Colonic mucosa (tissue), 4 donors: ENCODE results near the gene SMARCAL1. TPM values are rescaled to one million over a fixed set of nuclear protein-coding genes. Genes with fewer than 3 reads are reported as not detected.

ENCODE experiments used
- DNase-seq: peaks from one replicate; pipeline ENCODE4 v3.0.0-alpha.2; 2020
- H3K27ac ChIP-seq: fragments of 200-600 bp; one replicate; pipeline ENCODE4 v1.8.0; 2021
- H3K27me3 ChIP-seq: fragments of 200-600 bp; one replicate; pipeline ENCODE4 v1.8.0; 2021
- H3K36me3 ChIP-seq: fragments of 200-600 bp; one replicate; pipeline ENCODE4 v1.8.0; 2021
- H3K4me1 ChIP-seq: fragments of 200-600 bp; one replicate; pipeline ENCODE4 v1.8.0; 2021; ENCODE audit warnings: mild to moderate bottlenecking
- H3K4me3 ChIP-seq: fragments of 200-600 bp; one replicate; pipeline ENCODE4 v1.8.0; 2021
- H3K9ac ChIP-seq, 2 donors: one replicate each; pipeline ENCODE4 v1.7.0; 2013; ENCODE audit warnings: control low read depth in 2 of 2, low read depth in 2 of 2, low read length in 2 of 2
- H3K9me3 ChIP-seq: fragments of 200-600 bp; one replicate; pipeline ENCODE4 v1.8.0; 2021
- CTCF ChIP-seq: fragments of 200-600 bp; IDR thresholded peaks from one replicate; pipeline ENCODE4 v1.8.0; 2022; ENCODE audit warnings: antibody characterized with exemption, mild to moderate bottlenecking
- intact Hi-C: fragments of 100-400 bp; cut with DNase I; formaldehyde crosslinking; loops from one replicate; pipeline ENCODE4 v1.14.1; 2022
- total RNA-seq, 2 donors: library from RNA; stranded (reverse); fragmentation: NEBNext Ultra II Directional in 1 of 2; extraction: Animal tissue kit (Norgen Biotek cat#: 25700) in 1 of 2; gene quantifications; one replicate each; pipeline ENCODE4 v1.2.1, GENCODE V29; 2021
- donor health status: healthy.
- donor health status: DM: no; HTN: no; CAD: no.
- donor health status: DM: no; HTN: no; CAD: no.

Gene SMARCAL1
- total RNA-seq, 2 donors from 2014 or later, result 13.8 to 18.1 TPM

- Histone ChIP-seq H3K9ac (no peak overlapping the region), H3K4me3 (no peak overlapping the region), H3K27ac (no peak overlapping the region), H3K9me3 (no peaks in the 10 kb centered on the region), H3K36me3 (no peaks in the 10 kb centered on the region), H3K4me1 (no peaks in the 10 kb centered on the region), H3K27me3 (no peaks in the 10 kb centered on the region)
- DNase-seq, result no peak
- no peak for TF ChIP-seq CTCF
- intact Hi-C loops, result no loop called here
Observed at GRCh38 chr2:216469661-216470060, 57.4 kb downstream of the SMARCAL1 start.

- no peak for TF ChIP-seq CTCF
- H3K4me3 ChIP-seq, result no peak overlapping the region
- H3K27me3 ChIP-seq, result no peaks in the 10 kb centered on the region
- H3K36me3 ChIP-seq, result no peaks in the 10 kb centered on the region
- H3K9ac ChIP-seq, result no peak overlapping the region
- H3K27ac ChIP-seq, result no peak overlapping the region
- H3K4me1 ChIP-seq, result no peaks in the 10 kb centered on the region
- intact Hi-C loops, result no loop called here
- DNase-seq, result no peak
- H3K9me3 ChIP-seq, result no peaks in the 10 kb centered on the region
Observed at GRCh38 chr2:216473187-216473586, 60.9 kb downstream of the SMARCAL1 start.

- Histone ChIP-seq H3K9ac (no peak overlapping the region), H3K27me3 (no peaks in the 10 kb centered on the region), H3K27ac (no peak overlapping the region), H3K36me3 (no peaks in the 10 kb centered on the region), H3K4me1 (no peaks in the 10 kb centered on the region), H3K9me3 (no peaks in the 10 kb centered on the region), H3K4me3 (no peak overlapping the region)
- intact Hi-C loops, result no loop called here
- no peak for TF ChIP-seq CTCF
- no peak for DNase-seq
Observed at GRCh38 chr2:216474925-216475670, 62.8 kb downstream of the SMARCAL1 start.

GRCh38 chr2:216475767-216476166, 63.5 kb downstream of the SMARCAL1 start:
- H3K36me3 ChIP-seq, result no peaks in the 10 kb centered on the region
- H3K9me3 ChIP-seq, result no peaks in the 10 kb centered on the region
- no peak overlapping the region for H3K9ac ChIP-seq
- TF ChIP-seq CTCF, result no peak
- intact Hi-C loops, result no loop called here
- H3K4me3 ChIP-seq, result no peak overlapping the region
- H3K27ac ChIP-seq, result no peak overlapping the region
- DNase-seq, result no peak
- no peaks in the 10 kb centered on the region for H3K4me1 ChIP-seq
- no peaks in the 10 kb centered on the region for H3K27me3 ChIP-seq

- no peaks in the 10 kb centered on the region for H3K9me3 ChIP-seq
- no peaks in the 10 kb centered on the region for H3K36me3 ChIP-seq
- H3K4me1 ChIP-seq, result no peaks in the 10 kb centered on the region
- H3K27ac ChIP-seq, result no peak overlapping the region
- no peak overlapping the region for H3K9ac ChIP-seq
- H3K4me3 ChIP-seq, result no peak overlapping the region
- no peak for DNase-seq
- no peaks in the 10 kb centered on the region for H3K27me3 ChIP-seq
- TF ChIP-seq CTCF, result no peak
- intact Hi-C loops, result no loop called here
Observed at GRCh38 chr2:216477283-216478035, 65.2 kb downstream of the SMARCAL1 start.
